ENCODE measurements around the gene RNF146. TPM values are rescaled to one million over a fixed set of nuclear protein-coding genes. Genes with fewer than 3 reads are reported as not detected.
A peak's percentile ranks its signal among the peaks of the same experiment; 100 is the strongest.

RNF146 gene
- total and polyA plus RNA-seq, 10 of the 15 experiments (the other 5 are each of a cell fraction or from before 2014, with no cell fraction given): 9.3 to 33.0 (median 17.8) TPM

DNA sequence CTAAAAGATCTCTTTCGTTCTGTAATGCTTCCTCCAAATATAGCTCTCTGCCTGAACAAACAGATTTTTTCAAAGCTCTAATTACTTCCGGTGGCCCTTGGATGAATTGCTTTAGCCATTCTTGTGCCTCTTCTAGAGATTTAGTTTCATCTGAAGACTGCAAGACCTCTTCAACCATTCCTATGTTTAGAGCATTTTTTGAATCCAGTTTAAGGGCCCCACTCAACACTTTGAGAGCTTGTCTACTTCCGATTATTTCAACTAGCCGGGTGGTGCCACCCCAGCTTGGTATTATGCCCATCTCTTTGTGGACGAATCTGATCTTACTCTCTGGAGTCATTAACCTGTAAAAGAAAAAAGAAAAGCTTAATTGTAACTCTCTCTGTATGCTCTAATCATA, 23.3 kb downstream of the RNF146 start:
- H3K27ac ChIP-seq (ENCODE audit: control insufficient read depth, insufficient read depth): no peak overlapping the region
- no peaks in the 10 kb centered on the region for H3K9me3 ChIP-seq (replicated peaks; ENCODE audit: control insufficient read depth, insufficient read depth, low read length)
- 97% methylated on average over 5 of the region's 5 CpGs for WGBS (ENCODE audit: insufficient coverage, insufficient replicate concordance, low lambda C conversion rate, missing lambda C conversion rate)
- ATAC-seq (no peak), DNase-seq (ENCODE audit: low read depth, low spot score) (no peak), FAIRE-seq (peak; percentile 52)
- in situ Hi-C loops (cut with MboI) (loop anchor here (25.0 kb wide), 1 partner anchor 1503 kb away; the partner anchor contains the start of gene NCOA7), intact Hi-C loops (cut with micrococcal nuclease; ENCODE audit: unreplicated experiment) (loop anchor here (2.0 kb wide), 1 partner anchor 23 kb away; the partner anchor contains the start of gene RNF146)
- peaks cover 13% of the 10 kb centered on the region; the same call in 1 of the 2 replicates for H3K4me1 ChIP-seq (ENCODE audit: control insufficient read depth, insufficient read depth, low read length)
- H3K4me3 ChIP-seq: no peak overlapping the region
- SMC1A ChIA-PET (ENCODE audit: uncharacterized antibody, unreplicated experiment): interaction anchor here (0.9 to 3.6 kb wide), 5 partner anchors 14 to 145 kb away, joined by 3 to 29 read pairs (median 12); no protein-coding TSS in a partner anchor
- no peaks in the 10 kb centered on the region for H3K27me3 ChIP-seq (replicated peaks in 1 of 2; ENCODE audit: control insufficient read depth in 2 of 2, insufficient read depth in 2 of 2, low read length in 1 of 2)
- H3K4me2 ChIP-seq (ENCODE audit: control insufficient read depth, insufficient read depth): no peak overlapping the region
- no peak overlapping the region for H2AFZ ChIP-seq (ENCODE audit: control insufficient read depth, low read depth, low read length)
- no peaks in the 10 kb centered on the region for H3K79me2 ChIP-seq (ENCODE audit: control insufficient read depth, insufficient read depth, low read length)
- H3K9ac ChIP-seq (ENCODE audit: control insufficient read depth, insufficient read depth, low read length): no peak overlapping the region
- RAD21 ChIA-PET (ENCODE audit: unreplicated experiment): interaction anchor here (0.7 to 4.3 kb wide), 6 partner anchors 11 to 195 kb away, joined by 3 to 20 read pairs (median 10); partner anchors contain the start of gene RNF146
- no peaks in the 10 kb centered on the region for H4K20me1 ChIP-seq (ENCODE audit: control insufficient read depth, insufficient read depth)
- peaks cover 6 to 8% of the 10 kb centered on the region in 2 experiments; a peak in 3 of 4 replicates for H3K36me3 ChIP-seq (ENCODE audit: control insufficient read depth in 2 of 2, insufficient read depth in 2 of 2, low read length in 1 of 2)
- CTCF ChIA-PET: interaction anchor here (0.9 to 3.7 kb wide), 9 partner anchors 11 to 130 kb away, joined by 3 to 25 read pairs (median 4); partner anchors contain the start of genes ECHDC1 and RNF146
- POLR2A ChIA-PET: interaction anchor here (1.4 to 3.3 kb wide), 2 partner anchors 14 to 22 kb away, joined by 6 to 24 read pairs; partner anchors contain the start of gene RNF146
- TF ChIP-seq BRCA1 (IDR thresholded peaks at IDR 0.05; ENCODE audit: low read depth, low read length) (no peak), RB1 (IDR thresholded peaks at IDR 0.05; ENCODE audit: borderline replicate concordance) (no peak), SREBF1 (IDR thresholded peaks at IDR 0.05; ENCODE audit: low read length) (no peak)
- BruUV-seq (replicated peaks): no TSS peak
